Measurements from ENCODE around the gene RAB24.
"Not testable (repeated sequence)": the region's sequence is repeated elsewhere in the genome, so short reads cannot be mapped to it uniquely, and the experiment has no call there.

Gene RAB24

DNA sequence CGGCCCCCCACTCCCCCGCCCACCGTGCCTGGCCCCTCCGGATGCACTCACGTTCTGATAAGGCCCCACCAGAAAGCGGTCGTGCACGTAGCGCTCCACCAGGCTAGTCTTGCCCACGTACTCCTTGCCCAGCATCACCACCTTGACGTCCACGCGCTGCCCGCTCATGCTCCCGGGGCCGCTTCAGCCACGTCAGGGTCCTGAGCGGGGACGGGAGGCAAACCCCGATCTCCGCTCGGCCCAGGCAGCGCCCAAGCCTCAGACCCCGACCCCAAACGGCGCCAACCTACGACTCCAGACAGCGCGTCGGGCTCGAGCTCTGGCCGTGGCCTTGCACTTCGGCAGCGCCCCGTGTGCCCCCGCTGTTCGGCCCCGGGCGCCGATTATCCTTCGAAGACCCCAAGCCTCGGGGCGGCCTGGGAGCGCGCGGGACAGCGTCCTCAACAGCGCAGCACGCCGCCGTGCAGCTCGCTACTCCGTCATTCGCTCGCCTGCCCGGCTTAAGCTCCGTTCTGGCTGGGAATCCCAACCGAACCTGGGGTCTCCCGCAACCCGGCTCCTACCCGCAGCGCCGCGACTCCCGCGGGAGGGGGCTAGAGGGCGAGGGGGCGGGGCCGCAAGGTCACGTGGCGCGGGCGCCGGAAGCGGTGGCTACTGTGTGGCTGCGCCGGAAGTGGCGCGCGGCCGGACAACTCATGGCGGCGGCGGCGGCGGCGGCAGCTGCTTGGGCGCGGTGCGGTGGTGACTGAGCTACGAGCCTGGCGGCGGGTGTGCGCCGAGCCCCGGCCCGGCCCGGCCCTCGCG, at the start of gene RAB24, which contains the start of gene PRELID1:
RAB24 (minus strand) TSS at position 599 of the 804 bp plus-strand sequence; CDS start at position 168, 431 bp downstream.
PRELID1 (plus strand) TSS at position 679 of the 804 bp plus-strand sequence. CDS start 187 bp downstream, outside the sequence.
- DNase-seq = peak; percentile 89

DNA sequence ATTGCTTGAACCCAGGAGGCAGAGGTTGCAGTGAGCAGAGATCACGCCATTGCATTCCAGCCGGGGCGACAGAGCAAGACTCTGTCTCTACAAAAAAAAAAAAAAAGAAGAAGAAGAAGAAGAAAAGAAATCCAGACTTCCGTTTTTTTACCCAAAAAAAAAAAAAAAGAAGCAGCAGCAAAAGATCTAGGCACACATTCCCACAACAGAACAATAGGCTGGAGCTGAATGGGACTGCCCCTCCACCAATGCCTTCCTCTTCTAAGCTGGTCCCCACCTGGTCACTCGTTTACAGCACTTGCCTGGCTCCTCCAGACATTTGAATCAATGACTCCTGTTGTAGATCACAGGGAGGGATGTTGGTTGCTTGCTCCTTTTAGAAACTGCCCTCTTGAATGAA, 49.6 kb upstream of the RAB24 start:
- DNase-seq = no peak

DNA sequence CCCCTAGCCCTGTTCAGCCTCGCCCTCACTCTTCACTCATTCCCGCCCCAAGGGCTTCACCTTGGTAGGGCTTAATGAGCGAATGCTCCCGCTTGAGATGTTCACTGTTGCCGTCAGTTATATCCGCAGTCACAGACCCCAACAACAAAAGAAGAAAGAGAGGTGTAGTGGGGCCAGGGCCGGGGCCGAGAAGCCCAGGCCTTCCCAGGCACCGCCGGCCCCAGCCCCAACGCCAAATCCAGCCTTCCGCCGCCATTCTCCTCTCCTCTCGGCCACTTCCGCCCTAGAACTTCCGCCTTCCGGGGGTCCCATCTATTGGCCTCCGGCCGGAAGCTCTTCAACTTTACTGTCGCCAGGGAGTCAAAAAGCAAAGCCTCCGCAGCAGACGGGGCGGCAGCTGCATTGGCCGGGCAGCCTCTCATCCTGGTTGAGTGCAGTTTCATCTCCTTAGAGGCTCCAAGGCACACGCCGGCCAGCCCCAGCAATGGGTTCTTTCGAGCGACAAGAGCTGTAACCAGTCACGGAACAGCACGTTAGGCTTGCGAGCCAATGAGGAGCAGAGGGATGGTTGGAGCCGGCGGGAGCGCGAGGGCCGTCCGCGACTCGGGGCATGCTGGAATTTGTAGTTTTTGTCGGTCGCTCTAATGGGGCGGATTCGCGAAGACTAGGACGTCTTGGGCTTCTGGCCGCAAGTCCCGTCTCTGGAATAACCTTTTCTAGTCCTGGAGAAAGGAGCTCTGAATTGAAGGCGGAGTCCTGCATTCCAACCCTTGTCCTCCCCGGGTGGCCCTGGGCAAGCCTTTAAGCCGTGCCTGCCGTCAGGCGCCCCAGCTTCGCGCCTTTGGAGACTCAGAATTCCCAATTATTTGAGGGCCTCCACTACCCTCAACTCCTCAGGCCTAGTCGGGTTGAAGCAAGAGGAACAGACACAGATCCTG, 48.1 kb upstream of the RAB24 start, which contains the start of gene LMAN2:
LMAN2 (minus strand) TSS at position 277 of the 938 bp plus-strand sequence; CDS start at position 256, 21 bp downstream.
- peak; percentile 96 for DNase-seq

DNA sequence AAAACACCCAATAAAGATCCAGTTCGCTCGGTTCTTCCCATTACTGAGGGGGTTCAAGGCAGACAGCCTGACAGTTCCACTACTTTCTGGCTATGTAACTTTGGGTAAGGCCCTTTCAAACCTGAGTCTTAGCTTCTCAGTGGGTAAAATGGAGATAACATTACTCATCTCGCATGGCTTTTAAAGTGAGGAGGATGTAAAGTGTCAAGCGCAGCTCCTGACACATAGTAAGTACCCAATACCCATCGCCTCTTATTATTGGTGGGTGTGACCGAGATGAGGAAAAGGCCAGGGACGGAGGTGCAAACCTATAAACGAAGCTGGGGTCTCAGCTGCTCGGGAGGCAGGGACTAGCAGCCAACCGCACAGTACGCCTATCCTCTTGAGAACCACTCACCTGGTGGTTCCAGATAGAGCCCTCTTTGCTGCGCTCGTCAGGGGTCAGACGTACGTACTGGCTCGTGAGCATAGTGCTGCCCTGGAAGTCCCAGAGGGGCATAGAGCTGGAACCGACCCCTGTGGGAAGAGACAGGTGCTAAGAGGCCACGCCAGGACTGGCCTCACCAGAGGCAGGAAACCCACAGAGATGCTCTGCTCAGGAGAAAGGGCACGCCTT, 47.4 kb upstream of the RAB24 start:
- DNase-seq = no peak

DNA sequence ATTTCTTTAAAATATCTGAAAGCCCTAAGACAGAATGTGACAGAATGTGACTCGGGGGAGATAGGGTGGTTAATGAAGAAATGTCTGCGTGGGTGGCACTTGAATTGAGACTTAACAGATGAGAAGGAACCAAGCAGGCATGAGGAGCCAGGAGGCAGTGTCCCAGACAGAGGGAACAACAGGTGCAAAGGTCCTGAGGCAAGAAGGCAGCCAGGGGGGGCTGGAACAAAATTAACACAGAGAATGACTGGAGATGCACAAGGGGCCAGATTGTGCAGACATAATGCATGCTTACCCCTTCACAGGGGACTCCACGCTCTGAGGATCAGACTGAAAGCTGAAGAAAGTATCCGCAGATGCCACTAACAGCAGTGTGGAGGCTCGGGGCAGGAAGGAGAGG, 46.2 kb upstream of the RAB24 start:
- DNase-seq = no peak

DNA sequence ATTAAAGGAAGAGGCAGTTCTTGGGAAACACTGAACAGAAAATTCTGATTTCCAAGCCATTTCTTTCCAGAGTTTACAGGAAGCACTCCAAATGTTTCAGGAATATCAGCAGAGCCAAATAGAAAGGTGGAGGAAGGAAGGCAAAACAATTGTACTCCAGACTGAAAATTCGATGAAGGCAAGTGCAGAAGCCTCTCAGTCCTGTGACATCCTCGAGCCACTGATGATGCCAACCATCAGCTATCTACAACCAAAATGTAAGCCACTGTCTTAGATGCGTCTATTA, 45.8 kb upstream of the RAB24 start:
- DNase-seq = no peak

DNA sequence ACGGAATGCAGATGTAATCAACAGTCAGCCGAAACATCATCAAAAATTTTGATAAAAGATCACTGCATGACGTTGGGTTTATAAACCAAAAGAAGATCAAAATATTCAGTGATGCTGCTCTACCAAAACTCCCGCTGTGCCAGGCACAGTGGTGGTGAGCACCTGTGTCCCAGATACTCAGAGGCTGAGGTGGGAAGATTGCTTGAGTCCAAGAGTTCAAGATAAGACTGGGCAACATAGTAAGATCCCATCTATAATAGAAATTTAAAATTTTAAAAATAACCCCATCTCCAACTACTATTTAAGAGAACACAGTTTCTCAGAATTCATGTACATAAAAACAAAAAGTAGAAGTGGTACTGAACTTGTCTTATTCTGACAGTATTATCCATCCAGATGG, 44.2 kb upstream of the RAB24 start:
- DNase-seq = no peak

DNA sequence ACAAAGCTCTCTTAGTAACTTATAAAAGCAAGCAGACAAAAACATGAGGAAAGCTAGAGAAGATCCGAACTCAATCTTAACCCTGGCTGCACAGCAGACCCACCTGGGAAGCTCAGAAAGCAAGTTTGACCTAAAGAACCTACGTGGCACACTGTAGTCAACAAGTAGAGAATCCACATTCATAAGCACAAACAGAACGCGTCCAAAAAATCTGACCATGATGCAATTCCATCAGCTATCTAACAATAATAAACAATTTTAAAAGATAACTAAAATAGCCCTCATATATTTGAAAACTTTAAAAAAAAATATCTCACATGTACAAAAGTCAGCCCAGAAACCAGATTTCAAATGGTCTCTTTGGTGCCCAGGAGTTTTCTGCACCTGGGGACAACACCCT, 43.3 kb upstream of the RAB24 start:
- no peak for DNase-seq

DNA sequence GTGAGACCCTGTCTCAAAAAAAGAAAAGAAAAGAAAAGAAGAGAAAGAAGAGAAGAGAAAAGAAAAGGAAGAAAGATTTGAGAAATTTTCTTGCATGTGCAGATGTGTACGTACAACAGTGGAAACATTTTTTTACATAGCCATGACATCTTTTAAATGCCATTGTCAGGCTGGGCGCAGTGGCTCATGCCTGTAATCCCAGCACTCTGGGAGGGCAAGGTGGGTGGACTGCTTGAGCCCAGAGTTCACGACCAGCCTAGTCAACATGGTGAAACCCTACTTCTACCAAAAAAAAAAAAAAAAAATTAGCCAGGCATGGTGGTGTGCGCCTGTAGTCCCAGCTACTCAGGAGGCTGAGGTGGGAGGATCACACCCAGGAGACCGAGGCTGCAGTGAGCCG, 41.4 kb upstream of the RAB24 start:
- no peak for DNase-seq

DNA sequence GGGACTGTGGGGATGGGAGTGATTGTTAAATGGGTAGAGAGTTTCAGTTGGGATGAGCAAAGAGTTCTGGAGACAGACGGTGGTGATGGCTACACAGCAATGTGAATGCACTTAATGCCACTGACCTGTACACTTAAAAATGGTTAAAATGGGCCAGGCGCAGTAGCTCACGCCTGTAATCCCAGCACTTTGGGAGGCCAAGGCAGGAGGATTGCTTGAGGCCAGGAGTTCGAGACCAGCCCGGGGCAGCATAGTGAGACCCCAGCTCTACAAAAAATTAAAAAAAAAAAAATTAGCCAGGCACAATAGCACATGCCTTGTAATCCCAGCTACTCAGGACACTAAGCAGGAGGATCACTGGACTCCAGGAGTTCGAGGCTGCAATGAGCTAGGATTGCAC, 40.3 kb upstream of the RAB24 start:
- no peak for DNase-seq

DNA sequence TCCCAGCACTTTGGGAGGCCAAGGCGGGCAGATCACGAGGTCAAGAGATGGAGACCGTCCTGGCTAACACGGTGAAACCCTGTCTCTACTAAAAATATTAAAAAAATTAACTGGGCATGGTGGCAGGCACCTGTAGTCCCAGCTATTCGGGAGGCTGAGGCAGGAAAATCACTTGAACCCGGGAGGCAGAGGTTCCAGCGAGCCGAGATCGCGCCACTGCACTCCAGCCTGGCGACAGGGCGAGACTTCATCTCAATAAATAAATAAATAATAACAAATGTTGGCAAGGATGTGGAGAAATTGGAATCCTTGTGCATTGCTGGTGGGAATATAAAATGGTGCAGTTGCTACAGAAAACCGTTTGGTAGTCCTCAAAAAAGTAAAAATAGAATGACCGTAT, 39.5 kb upstream of the RAB24 start:
- DNase-seq = not testable (repeated sequence)

DNA sequence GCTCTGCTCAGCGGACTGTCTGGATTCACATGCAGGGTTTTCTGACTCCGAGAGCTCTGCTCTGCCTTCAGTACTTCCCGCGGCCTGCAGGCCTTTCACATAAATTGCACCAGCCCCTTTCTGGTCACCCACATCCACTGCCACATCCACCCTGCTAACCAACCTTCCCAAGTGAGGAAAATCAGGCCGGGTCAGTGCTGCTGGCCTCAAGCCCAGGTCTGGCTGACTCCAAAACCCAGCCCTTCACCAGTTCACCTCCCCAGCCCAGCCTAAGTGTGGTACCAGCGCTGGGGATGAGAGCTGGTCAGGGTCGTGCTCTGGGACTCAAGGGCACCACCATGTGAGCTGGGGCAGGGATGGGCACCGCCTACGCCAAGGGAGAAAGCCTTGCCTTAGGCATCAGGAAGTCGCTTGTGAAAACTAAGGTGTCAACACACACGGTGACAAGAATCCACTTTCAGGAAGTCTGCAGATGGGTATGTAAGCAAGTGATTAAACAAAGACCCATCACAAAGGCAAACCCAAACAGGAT, 35.7 kb upstream of the RAB24 start:
- no peak for DNase-seq

DNA sequence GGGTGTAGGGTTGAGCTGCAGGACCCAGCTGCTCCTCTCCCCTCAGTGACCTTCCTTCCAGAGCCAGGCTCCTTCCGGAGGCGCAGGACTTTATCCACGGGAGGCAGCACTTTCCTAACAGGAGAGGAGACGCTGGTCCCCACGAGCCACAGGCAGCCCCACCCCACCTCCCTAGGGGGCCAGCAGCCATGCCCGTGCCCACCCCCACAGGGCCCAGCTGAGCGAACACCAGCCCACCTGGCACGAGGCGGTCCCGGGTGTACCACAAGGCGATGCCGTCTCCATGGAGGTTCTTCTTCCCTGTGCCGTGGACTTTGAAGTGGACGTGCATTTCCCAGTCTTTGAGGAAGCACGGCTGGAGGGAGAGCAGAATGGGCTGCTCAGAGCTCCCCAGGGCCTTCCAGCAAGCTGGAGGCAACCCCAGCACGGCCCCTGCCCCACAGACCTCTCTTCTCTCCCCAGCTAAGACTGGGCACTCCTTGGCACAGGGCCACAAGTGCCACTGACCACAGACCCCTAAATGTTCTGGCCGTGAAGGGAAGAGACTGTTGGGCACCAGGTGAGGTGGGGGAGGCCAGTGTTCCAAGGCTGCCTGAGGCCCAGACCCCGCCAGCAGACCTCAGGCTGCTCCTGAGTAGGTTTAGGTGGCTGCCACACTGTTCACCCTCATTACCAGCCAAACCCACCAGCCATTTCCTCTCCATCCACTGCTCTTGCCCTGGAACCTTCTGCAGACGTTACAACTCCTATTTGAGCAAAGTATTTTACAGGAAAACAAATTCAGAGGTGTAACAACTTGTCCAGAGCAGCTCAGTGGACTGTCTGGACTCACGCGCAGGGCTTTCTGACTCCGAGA, 35.0 kb upstream of the RAB24 start:
- DNase-seq = no peak

DNA sequence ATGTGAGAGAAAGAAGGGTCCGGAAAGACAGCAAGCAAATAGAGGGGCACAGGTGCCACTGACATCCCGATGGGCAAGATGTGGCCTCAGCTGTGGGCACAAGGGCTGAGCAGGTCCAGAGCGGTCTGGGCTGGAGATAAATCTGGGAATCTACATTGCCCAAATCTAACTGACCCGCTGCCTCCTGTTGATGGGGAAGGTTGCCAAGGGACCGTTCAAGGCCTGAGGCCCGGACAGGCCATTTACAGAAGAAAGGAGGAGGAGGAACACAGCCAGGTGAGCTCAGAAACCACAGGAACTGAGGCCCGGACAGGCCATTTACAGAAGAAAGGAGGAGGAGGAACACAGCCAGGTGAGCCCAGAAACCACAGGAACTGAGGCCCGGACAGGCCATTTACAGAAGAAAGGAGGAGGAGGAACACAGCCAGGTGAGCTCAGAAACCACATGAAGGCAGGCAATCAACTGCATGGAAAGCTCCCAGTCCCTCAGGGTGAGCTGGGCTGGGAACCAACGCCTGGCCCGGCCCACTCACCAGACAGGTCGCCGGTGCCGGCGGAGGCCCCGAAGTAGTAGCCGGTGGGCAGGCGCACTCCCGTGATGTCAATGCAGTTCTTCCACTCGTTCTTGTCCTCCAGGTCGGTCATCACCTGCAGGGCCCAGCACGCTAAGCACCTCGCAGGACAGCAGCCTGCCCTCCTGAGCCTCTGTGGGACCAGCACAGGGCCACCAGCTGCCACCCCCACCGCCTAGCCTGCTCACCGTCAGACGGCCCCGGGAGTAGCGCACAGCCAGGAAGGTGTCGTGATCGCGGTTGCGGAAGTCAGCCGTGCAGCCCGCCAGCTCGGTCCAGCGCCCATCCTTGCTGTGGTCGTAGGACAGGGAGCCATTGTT, 33.3 kb upstream of the RAB24 start:
- DNase-seq = no peak

DNA sequence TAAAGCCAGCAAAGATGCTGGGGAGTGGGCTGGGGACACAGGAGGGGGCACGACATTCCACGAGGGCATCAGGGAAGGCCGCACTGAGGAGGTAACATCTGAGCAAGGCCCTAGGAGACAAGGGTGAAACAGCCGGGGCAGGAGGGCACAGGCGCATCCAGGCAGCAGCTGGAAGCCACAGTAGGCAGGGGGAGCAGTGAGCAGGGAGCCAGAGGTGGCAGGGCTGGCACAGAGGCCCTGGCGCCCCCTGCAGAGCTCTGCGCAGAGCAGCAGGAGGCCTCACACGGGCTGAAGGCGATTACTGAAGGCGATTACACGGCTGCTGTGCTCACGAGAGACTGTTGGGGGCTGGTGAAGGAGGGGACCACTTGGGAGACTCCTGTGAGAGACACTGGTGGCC, 32.6 kb upstream of the RAB24 start:
- no peak for DNase-seq

DNA sequence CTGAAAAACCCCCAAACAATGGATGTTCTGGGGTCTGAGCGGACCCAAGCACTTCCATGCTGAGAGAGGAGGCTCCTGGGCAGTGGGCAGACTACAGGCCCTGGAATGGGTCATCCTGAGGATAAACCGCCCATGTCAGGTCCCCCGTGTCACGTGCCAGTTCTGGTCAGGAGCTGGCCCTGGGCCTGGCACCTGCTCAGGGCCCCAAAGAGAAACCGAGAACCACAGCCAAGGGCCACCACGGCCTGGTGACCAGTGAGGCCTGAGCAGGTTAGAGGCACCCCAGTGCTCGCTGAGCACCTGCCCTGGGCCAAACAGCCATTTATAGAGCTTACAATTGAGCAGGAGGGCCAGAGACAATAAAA, 32.2 kb upstream of the RAB24 start:
- DNase-seq = no peak

DNA sequence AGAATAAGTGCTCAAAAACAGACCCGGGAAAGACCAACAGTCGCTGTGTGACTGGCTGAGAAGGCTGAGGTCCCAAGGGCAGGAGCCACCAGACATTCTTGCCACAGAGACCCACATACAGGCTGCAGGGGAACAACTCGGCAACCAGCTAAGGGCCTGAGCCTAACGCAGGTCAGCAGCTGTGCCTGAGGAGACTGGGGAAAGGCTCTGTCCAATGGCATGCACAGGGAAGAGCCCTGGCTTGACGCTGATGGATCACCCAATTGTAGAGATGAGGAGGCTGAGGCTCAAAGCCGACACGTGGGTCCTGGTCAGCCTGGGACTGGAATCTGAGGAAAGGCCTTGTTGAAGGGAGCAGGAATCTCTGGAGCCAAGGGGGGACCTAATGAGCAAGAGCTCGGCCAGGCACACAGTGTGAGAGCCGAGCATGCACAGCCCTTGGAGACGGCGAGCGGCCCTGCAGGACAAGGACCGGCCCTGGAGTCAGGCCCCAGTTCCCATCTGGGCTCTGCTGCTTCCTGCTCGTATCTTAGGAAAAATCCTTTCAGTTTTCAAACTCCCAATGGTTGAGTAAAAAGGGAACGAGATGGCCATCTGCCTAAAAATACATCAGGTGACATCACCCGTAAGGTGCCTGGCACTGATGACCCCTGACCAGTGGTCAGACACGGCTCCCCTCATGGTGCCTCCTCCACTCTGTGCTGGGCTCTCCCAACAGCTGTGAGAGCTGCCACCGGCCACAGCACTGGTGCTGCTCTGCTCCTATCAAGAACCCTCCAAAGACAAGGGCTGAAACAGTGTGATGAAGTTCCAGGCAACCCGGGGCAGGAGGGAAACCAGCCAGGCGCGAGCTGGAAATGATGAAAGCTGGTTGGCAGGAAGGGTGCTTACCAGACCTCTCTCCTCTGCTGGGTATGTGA, 31.5 kb upstream of the RAB24 start:
- DNase-seq = no peak

DNA sequence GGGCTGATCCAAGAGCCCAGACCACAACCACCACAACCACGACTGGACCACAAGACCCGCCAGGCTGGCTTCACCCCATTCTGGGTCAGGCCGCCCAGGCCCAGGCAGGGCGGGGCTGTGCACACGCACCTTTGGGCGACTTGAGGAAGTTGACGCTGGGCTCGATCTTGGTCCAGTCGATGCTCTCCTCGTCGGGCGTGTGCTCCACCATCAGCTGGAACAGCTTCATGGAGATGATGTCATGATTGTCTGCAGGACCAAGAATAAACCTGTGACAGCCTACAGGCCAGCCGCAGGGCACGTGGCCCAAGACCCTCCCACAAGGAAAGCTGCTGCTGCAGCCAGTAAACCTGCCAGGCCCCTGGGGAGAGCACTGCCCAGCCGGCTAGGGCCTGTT, 30.6 kb upstream of the RAB24 start:
- no peak for DNase-seq

DNA sequence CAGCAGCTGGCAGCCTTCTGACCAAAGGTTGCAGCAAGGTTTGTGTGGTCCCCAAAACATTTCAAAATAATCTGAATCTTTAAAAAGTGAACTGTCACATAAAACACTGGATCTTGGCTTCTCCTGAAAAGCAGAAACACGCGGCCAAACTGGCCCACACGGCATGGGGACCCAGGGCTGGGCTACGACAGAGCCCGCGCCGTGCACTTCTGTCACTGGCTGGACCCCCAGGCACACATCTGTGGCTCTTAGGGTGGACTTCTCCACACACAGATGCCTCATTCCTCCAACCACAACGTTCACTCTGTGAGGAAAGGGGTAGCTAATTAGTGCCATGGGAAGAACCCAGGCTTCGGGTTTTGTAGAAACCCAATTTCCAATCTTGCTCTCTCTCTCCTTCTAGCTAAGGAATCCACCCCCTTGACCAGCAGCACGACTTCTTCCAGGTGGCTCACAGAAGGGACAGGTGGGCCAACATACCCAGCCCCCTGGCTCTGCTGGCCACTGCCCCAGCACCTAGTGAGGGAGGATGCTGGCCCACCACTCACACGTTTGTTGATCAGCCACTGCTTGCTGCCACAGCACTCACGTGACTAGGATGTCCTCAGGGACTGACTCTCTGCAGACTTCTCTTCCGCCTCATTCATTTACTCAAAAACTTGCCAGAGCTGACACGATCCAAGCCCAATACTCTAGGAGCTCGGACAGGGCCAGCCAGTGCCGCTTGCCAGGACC, 30.1 kb upstream of the RAB24 start:
- DNase-seq = no peak

Data from left hindlimb (tissue), 1 donor.